Subcutaneous adipose tissue (tissue), 4 donors: Measurements from ENCODE around the gene CAPN5. TPM values are rescaled to one million over a fixed set of nuclear protein-coding genes. Genes with fewer than 3 reads are reported as not detected.

Source experiments
- CTCF ChIP-seq: fragments of 450-650 bp; IDR thresholded peaks from one replicate; pipeline ENCODE4 v1.5.1; 2016; ENCODE audit warnings: low read depth, mild to moderate bottlenecking, control low read depth, antibody characterized with exemption, moderate library complexity
- total RNA-seq, 4 donors: library from RNA; depleted of rRNA; stranded (reverse); fragments of >200 nt; gene quantifications; one replicate each; pipeline ENCODE4 v1.1.0, GENCODE V29; 2016

The CAPN5 gene
- total RNA-seq, 4 donors from 2014 or later: 2.4 to 10.5 (median 3.3) TPM

GRCh38 chr11:77059806-77060205 lies 7.0 kb upstream of the CAPN5 start:
- no peak for TF ChIP-seq CTCF

- no peak for TF ChIP-seq CTCF
Observed at GRCh38 chr11:77060234-77060633, 6.5 kb upstream of the CAPN5 start.

- no peak for TF ChIP-seq CTCF
Observed at GRCh38 chr11:77062924-77063323, 3.8 kb upstream of the CAPN5 start.

GRCh38 chr11:77063407-77063806 lies 3.4 kb upstream of the CAPN5 start:
- TF ChIP-seq CTCF: no peak

- no peak for TF ChIP-seq CTCF
Observed at GRCh38 chr11:77063861-77064260, 2.9 kb upstream of the CAPN5 start.

- TF ChIP-seq CTCF: no peak
Observed at GRCh38 chr11:77064648-77065217, 2.0 kb upstream of the CAPN5 start.

- no peak for TF ChIP-seq CTCF
Observed at GRCh38 chr11:77065878-77066228, 918 bp upstream of the CAPN5 start.
